ENCODE data around the gene MGLL.

GRCh38 chr3:127740136-127740915, 82.0 kb downstream of the MGLL start:
- TF ChIP-seq CTCF (IDR thresholded peaks at IDR 0.05) (no peak), POLR2A (IDR thresholded peaks at IDR 0.05) (no peak)
